SIG-M5 (cell line): ENCODE data around the gene CRLF1.

Experiments used
- DNase-seq: peaks from one replicate; lab custom pipeline; 2025; lab: John Stamatoyannopoulos, UW

CRLF1 gene, protein sequence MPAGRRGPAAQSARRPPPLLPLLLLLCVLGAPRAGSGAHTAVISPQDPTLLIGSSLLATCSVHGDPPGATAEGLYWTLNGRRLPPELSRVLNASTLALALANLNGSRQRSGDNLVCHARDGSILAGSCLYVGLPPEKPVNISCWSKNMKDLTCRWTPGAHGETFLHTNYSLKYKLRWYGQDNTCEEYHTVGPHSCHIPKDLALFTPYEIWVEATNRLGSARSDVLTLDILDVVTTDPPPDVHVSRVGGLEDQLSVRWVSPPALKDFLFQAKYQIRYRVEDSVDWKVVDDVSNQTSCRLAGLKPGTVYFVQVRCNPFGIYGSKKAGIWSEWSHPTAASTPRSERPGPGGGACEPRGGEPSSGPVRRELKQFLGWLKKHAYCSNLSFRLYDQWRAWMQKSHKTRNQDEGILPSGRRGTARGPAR

DNA sequence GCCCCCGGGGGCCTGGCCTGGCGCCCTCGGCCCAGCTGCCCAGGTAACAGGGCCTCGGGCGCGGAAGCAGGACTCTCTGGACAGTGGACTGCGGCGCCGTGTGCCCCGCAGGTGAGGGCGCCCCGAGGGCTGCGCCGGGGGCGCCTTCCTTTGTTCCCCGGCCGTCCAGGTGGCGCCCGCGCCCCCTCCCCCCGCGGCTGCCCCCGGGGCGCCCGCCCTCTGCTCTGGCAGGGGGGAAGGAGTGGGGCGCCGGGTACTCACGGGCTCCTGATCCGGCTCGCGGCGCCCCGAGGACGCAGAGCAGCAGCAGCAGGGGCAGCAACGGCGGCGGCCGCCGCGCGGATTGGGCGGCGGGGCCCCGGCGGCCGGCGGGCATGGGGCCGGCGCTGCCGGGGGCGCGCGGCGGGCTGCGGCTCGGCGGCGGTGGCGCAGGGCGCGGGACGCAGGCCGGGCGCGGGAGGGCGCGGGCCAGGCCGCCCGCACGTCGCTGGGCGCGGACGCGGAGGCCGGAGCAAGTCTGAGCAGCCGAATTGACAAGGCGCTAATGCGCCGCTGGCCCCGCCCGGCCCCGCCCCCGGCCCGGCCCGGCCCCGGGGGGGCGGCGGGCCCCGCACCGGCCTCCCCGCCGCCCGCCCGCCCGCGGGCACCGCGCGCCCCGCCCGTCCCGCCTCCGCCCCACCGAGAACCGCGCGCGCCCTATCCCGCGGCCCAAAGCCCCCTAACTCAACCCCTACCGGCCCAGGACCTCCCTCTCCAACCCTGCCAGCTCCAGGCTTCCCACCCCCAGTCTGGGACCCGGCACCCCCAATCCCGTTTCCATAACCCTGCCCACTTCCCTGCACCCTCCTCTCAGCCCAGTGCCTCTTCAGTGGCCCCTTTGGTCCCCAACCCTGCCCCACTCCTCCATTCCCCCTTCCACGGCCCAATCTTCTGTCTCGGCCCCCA lies at the start of gene CRLF1:
Gene CRLF1 (minus strand): TSS at position 519 of the 945 bp plus-strand sequence. CDS start 143 bp downstream, at position 376.
- no peak for DNase-seq

DNA sequence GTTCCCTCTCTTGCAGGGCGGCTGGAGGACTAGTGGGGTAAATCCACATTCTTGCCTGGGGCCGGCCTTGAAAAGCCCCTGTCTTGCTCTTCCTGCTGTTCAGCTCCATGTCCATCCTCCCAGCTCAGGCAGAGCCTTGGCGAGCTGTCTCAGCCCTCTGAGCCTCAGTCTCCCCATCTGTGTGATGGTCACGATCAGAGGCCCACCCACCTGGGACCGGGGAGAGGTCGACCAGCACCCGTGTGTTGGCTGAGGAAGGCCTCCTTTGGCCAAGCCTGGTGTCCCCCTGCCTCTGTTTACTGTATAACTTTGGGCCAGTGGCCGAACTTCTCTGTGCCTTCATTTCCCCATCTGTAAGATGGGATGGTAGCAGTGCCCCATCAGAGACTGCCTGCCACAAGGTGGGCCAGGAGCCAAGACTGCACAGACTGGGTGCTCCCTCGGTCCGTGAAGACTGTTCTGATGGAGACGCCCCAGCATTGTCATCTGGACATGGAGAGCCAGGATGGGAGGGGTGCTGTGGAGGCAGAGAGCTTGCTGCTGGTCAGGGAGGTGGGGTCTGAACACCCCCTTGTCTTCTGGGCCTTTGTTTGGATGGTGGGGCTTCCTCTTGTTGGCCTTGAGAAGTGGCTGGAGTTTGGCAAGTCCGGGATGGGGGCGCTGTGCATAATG lies 48.7 kb upstream of the CRLF1 start:
- DNase-seq = no peak

DNA sequence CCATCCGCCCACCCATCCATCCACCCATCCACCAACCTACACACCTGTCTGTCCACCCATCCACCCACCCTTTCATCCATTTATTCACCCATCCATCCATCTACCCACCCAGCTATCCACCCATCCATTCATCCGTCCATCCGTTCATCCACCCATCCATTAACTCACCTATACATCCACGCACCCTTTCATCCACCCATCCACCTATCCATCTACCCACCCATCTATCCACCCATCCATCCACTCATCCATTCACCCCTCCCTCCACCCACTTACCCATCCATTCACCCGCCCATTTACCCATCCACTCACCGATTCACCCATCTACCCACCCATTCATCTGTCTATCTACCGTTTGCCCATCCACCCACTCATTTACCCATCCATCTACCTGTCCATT lies 47.9 kb upstream of the CRLF1 start:
- DNase-seq = no peak

DNA sequence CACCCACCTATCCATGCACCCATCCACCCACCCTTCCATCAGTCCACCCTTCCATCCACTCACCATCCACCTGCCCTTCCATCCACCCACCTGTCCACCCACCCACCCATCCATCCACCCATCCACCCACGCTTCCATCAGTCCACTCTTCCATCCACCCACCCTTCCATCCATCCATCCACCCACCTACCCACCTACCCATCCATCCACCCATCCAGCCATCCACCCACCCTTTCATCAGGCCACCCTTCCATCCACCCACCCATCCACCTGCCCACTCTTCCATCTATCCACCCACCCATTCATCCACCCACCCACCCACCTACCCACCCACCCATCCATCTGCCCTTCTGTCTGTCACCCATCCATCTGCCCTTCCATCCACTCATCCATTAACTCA lies 47.3 kb upstream of the CRLF1 start:
- DNase-seq = no peak

DNA sequence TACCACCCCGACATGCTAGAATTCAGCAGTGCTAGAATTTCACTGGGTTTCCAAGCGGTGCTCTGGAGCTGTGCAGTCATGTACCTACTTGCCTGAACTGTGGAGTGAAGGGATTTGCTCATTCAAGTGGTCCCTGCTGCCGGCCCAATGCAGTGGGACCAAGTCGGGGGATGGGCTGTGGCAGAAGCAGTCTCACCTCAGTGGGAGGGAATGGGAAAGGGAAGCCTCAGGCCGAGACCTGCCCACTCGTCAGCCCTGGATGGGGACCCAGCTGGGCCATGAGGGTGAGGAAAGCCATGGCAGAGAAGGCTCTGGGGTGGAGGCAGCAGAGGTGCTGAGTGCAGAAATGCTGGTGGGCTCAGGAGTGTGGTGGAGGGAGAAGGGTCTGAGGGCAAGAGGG lies 45.1 kb upstream of the CRLF1 start:
- DNase-seq = no peak

DNA sequence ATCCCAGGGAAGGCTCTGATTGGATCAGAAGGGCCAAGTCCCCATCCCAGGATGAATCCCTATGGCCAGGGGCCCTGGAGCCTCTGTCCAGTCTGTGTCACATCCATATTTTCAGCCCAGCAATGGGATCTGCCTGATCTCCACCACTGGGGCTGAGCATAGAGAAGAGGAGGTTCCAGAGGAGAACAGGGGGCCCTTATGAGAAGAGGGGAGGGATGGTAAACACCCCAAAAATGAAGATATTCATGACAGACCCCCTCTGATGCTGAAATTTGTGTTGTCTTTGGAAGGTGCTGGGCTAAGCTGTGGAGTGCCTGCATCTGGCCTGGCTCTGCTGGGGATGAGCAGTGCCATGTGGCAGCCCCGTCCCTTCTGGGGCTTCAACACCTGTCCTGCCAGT lies 44.7 kb upstream of the CRLF1 start:
- no peak for DNase-seq

DNA sequence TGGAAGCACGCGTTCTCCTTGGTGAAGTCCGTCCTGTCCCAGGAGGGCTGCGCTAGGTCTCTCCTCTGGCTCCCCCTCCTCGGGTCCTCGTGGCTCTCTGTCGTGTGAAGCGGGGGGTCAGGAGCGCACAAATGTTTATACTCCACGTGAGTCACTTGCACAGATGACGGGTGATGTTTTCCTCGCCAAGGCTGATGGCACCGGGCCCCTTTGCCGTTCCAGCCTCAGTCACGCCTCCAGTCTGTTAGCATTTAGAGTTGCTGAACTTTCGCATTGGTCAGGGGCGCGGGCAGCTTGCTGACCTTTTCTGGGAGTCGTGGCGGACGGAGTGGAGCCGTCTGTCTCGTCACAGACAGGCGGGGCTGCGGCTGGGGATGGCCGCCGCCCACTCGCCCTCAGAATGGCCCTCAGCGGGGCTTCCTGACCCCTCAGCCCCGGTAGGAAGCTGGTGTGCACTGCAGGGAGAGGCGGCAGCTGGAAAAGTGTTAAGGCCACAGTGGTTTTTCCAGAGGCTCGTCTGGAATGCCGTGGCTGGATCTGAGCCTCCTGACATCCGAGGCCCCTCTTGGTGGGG lies 44.0 kb upstream of the CRLF1 start:
- no peak for DNase-seq

DNA sequence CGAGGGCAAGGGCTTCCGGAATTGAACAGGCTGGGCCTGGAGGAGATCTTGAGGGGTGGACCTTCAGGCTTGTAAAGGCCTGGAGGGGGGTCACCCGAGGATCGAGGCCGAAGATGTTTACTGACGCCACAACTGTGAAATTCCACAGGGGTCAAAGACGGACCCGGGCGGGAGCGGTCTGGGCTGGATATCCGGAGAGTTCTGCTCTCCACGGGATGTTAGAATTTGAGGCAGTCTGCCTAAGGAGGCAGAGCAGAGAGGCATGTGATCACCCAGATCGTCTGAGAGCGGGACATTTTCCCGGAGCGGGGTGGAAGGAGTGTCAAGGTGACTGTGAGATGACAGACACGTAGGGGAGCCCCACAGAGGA lies 43.4 kb upstream of the CRLF1 start:
- no peak for DNase-seq

DNA sequence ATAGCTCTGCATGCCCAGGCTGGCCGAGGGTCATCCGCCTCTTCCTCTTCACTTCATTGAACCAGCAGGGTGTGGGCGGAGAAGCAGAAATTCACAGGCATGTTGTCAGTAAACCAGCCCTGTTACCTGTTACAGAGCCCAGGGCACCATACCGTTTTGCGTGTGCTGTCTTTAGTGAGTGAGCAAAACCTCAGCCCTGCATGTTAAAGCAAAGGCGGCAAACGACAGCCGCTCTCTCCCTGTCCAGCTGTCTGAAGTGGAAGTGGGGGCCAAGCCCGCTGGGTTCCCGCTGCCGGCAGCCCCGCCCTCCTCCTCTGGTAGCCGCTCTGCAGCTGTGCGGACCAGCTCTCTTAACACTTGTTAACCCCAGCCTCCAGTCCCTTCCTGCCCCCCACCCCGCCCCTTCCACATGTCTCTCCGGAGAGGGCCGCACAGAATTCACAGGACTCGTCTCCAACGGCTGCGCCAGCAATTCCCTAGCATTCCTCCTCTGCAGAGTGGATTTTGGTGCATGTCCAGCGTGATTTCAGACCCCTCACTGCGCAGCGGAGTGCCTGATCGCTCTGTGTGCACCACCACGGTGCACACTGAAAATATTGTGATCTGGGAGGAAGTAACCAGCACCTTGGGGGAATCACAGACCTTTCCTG lies 42.9 kb upstream of the CRLF1 start:
- no peak for DNase-seq

DNA sequence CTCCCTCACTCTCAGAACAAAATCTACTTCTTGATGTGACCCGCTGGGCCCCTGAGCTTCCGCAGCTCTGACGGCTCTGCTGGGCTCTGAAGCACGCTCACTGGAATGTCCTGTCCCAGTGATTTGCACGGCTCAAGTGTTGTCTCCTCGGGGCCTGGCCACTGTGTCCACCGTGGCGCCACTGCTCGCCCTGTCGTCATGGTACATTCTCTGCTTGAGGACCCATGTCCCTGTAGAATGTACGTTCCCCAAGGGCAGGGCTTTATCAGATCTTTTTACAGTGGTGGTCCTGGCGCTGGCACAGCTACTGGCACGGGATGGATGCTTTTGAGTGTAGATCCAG lies 42.3 kb upstream of the CRLF1 start:
- no peak for DNase-seq

DNA sequence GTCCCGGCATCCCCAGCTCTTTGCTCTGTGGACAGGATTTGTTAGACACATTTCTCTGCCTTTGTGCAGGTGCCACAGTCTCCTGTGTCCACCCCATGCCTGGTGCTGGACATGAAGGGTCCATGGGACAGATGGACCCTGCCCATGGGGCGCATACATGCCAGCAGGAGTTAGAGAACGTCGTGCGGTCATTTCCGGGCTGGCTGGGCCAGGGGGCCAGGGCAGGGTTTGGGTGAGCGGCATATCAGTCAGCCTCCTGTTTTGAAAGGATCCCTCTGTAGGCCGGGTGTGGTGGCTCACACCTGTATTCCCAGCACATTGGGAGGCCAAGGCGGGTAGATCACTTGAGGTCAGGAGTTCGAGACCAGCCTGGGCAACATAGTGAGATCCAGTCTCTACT lies 41.2 kb upstream of the CRLF1 start:
- no peak for DNase-seq

DNA sequence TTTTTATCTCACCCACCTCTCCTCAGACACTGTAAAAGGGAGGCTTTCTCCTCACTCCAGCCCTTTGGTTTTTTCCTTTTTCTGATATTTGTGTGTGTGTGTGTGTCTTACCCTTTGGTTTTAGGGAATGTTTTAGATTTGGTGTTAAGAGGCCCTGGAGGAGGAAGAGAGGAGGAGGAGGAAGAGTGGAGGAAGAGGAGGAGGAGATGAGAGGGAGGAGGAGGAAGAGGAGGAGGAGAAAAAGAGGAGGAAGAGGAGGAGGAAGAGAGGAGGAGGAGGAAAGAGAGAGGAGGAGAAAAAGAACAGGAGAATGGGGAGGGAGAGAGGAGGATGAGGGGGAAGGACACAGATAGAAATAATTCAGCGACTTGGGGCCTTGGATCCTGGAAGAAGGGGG lies 40.8 kb upstream of the CRLF1 start:
- DNase-seq = no peak

DNA sequence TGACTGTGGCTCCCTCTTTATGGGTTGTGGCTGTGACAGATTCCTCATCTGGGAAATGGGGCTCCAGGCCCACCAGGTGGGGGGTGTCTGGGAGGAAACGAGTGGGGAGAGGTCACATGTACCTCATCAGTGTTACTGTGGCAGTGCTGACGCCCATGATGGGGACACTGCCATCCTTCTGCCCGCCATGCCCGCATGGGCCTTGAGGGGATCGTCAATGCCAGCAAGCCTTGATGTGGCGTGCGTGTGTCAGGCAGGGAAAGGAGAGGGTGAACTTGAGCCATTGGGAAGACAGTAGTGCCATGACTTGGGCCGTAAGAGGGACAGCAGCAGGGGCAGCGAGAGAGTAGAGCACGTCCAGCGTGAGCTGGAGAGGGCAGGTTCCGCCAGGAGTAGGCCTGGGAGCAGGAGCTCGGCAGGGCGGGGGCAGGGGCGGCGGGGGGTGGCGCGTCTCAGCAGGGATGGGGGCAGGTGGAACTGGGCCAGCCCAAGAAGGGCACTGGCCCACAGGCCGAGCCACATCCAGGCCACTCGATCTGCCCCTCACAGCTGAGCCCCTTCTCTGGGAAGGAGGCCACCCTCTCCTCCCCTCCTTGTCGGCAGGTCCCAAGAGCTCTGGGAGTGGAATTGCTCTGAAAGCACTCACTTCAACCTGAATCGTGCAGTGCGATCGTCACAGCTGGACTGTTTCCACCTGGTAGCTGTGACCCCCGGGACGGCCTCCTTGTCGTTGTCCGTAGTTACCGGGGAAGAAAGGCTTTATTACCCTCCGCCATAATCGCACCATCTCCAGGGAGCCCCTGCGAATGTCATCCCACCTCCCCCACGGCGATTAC lies 40.2 kb upstream of the CRLF1 start:
- no peak for DNase-seq

DNA sequence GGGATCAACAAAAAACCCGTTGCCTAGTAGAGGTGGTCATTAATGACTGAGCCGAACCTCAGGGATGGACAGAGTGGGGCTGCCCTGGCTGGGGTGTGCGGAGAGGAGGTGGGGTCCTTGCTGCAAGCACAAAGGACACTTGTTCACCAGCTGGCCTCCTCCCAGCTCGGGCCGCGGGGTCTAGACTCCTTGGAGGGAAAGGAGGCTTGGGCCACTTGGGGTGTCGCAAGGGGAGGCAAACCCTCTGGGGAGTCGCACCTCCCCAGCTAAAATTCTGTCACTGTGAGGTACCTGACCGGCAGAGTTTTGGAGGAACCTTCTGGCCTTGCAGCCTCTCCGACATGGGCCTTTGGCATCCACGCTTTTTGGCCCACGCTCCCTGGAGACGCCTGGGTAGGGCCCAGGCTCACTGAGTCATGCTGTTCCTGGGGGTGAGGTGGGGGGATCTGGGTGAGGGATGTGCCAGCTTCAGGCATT lies 38.5 kb upstream of the CRLF1 start:
- DNase-seq = no peak

DNA sequence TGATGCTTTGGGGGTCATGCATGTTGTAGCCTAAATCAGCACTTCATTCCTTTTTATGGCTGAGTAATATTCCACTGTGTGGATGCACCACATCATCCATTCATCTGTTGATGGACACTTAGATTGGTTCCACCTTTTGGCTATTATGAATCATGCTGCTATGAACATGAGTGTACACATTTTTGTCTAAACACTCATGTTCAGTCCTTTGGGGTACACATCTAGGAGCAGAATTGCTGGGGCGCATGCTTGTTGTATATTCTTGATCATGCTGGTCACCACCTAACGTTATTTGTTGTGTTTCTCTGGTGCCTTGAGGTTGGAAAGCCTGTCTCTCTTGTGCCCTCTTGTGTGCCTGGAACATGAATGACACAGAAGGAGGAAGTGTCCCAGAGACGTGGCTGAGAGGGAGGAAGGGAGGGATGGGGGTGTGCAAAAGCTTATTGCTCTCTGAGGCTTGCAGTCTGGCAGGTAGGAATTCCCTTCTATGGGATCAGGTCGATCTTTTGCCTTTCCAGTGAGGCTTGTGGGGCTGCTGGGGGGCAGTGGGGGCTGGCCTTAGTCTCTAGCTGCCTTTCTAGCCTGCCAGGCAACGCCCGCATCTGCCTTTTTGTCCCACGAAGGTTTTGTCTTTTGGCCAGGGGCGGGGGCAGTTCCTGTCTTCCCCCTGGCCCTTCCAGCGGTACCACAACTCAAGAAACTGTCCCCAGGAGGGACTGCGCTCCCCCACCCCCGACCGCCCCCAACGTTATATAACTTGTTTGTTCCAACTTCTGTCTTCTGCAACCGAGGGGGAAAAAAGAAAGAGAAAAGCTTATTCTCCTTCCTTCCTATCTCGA lies 37.8 kb upstream of the CRLF1 start:
- DNase-seq = peak; percentile 43

DNA sequence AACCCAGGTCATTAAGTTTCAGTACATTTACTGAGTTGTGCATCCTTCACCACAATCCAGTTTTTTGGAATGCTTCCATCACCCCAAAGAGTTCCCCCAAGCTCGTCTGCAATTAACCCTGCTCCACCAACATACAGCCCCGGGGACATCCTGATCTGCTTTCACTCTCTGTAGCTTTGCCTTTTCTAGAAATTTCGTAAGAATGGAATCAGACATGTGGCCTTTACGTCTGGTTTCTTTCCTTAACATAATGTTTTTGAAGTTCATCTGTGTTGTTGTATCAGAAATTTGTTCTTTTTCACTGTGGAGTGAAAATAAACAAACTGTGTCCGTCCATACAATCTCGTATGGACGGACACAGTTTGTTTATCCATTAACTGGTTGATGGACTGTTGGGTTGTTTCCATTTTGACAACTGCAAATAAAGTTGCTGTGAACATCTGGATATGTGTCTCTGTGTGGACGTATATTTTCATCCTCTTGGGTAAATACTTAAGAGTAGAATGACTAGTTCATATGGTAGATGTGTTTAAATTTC lies 33.2 kb upstream of the CRLF1 start:
- DNase-seq = no peak

DNA sequence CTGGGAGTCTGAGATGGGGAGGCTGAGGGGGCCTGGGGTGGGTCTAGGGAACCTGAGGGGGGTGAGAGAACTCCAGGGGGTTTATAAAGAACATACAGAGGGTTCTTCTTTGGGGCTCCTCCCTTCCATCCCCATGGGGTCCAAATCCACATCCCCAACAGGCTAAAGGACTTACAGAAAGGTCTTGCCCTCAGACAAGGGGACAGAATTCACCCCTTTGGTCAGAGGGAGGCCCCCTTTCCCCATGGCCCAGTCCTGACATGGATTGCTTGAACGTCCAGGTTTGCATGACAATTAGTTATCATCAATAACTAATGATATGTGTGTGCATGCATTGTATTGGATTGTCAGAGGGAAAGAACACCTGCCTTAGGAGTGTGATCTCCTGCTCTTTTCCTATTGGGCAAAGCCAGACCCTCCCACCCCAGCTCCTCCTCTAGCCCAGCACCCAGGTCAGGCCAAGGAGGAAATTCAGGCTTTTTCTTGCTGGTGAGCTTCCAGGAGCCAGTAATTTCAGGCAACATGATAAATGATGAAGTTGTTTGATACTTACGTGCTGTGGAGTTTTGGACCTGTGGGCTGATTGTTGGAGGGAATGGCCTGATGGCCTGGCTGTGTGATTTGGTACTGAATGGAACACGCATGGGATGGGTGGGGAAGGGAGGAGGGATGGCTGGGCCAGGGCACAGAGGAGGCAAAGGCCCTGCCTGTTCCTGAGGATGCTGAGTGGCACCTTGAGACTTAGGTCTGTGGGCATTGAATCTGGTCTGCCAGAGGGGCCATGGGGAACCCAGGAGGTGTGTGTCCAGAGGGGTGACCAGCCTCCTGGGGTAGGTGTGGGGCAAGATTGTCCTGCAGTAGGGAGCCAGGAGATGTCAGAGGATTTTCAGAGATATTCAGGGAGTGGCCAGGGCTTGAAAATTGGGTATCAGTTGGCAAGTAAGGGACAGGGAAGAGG lies 31.4 kb upstream of the CRLF1 start:
- DNase-seq = no peak

DNA sequence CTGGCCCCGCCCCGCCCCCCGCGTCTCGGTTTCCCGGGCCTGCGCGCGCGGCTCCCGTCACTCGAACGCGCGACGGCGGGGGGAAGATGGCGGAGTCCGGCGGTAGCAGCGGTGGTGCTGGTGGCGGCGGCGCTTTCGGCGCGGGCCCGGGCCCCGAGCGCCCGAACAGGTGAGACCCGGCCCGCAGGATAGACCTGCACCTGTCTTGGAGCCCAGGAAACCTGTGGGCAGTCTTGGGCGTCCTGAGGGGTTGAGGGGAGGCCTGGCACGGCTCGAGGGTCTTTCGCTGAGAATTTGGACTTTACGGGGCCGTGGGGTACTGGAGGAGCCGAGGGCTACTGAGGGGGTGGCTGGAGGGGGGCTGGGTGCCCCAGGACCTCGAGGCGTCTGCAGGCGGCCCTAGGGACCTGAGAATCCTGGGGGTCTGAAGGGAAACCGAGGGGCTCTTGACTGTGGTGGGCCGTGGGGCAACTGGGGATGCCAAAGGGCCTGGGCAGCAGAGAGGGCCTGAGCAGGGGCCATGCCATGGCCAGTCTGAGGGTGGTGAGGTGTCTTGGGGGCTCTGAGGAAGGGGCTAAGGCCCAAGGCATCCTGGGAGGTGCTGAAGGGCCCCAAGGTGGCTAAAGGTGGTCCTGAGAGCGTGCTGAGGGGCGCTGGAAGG lies 30.5 kb upstream of the CRLF1 start, which contains the start of gene KLHL26:
Gene KLHL26 (plus strand): TSS at position 60 of the 661 bp plus-strand sequence. CDS start 27 bp downstream, at position 87.
- DNase-seq = no peak
